GM23248 (cell line): Measurements from ENCODE around the gene TRIM43B. TPM values are rescaled to one million over a fixed set of nuclear protein-coding genes. Genes with fewer than 3 reads are reported as not detected.
"Not testable (repeated sequence)": the region's sequence is repeated elsewhere in the genome, so short reads cannot be mapped to it uniquely, and the experiment has no call there.

Source experiments
- DNase-seq: peaks from one replicate; pipeline ENCODE4 v3.0.0-alpha.2; 2015
- H2AFZ ChIP-seq: fragments of 200-600 bp; sonication (generic); 2 replicates; pipeline ENCODE4 v1.6.1; 2016; ENCODE audit warnings: antibody characterized with exemption
- H3F3A ChIP-seq: fragments of 200-600 bp; sonication (generic); 2 replicates; pipeline ENCODE4 v1.6.1; 2016; ENCODE audit warnings: mild to moderate bottlenecking, antibody characterized with exemption, mixed run types; ENCODE audit not compliant: insufficient read depth
- H3K27ac ChIP-seq: fragments of 200-600 bp; sonication (generic); 2 replicates; pipeline ENCODE4 v1.5.1; 2016; ENCODE audit warnings: mild to moderate bottlenecking
- H3K27me3 ChIP-seq: fragments of 200-600 bp; sonication (generic); replicated peaks from 2 replicates; pipeline ENCODE4 v1.6.1; 2016; ENCODE audit warnings: mild to moderate bottlenecking; ENCODE audit not compliant: insufficient read depth
- H3K36me3 ChIP-seq: fragments of 200-600 bp; sonication (generic); 2 replicates; pipeline ENCODE4 v1.6.1; 2016; ENCODE audit warnings: low read depth, mild to moderate bottlenecking
- H3K4me1 ChIP-seq: fragments of 200-600 bp; sonication (generic); 2 replicates; pipeline ENCODE4 v1.6.1; 2016; ENCODE audit warnings: mild to moderate bottlenecking; ENCODE audit not compliant: insufficient read depth
- H3K4me2 ChIP-seq: fragments of 200-600 bp; sonication (generic); one replicate; pipeline ENCODE4 v1.6.1; 2016; ENCODE audit warnings: mild to moderate bottlenecking; ENCODE audit not compliant: unreplicated experiment
- H3K4me3 ChIP-seq: fragments of 200-600 bp; sonication (generic); 2 replicates; pipeline ENCODE4 v1.5.1; 2016; ENCODE audit warnings: mild to moderate bottlenecking
- H3K79me2 ChIP-seq: fragments of 200-600 bp; sonication (generic); 2 replicates; pipeline ENCODE4 v1.6.1; 2016; ENCODE audit warnings: mild to moderate bottlenecking; ENCODE audit not compliant: insufficient read depth
- H3K9ac ChIP-seq: fragments of 200-600 bp; sonication (generic); 2 replicates; pipeline ENCODE4 v1.6.1; 2016; ENCODE audit warnings: mild to moderate bottlenecking
- H3K9me2 ChIP-seq: fragments of 200-600 bp; sonication (generic); 2 replicates; pipeline ENCODE4 v1.6.1; 2016; ENCODE audit warnings: mixed run types, mild to moderate bottlenecking, moderate library complexity; ENCODE audit not compliant: insufficient read depth
- H3K9me3 ChIP-seq: fragments of 200-600 bp; sonication (generic); one replicate; pipeline ENCODE4 v1.6.1; 2017; ENCODE audit warnings: low read depth
- H4K20me1 ChIP-seq: fragments of 200-600 bp; sonication (generic); 2 replicates; pipeline ENCODE4 v1.6.0; 2016; ENCODE audit not compliant: insufficient read depth
- EZH2 ChIP-seq: fragments of 200-600 bp; sonication (generic); IDR thresholded peaks from 2 replicates; pipeline ENCODE4 v1.6.1; 2018; ENCODE audit warnings: antibody characterized with exemption, mild to moderate bottlenecking; ENCODE audit not compliant: insufficient read depth, poor library complexity, severe bottlenecking
- EZH2phosphoT487 ChIP-seq: fragments of 200-600 bp; sonication (generic); IDR thresholded peaks from 2 replicates; pipeline ENCODE4 v1.6.1; 2018; ENCODE audit warnings: antibody characterized with exemption, moderate library complexity, mild to moderate bottlenecking, low read depth; ENCODE audit not compliant: insufficient read depth
- WGBS, 2 experiments: methylation state at CpG; one replicate each; pipeline ENCODE4 v1.1.6; 2015 to 2017; ENCODE audit warnings: low lambda C conversion rate in 2 of 2, low coverage in 1 of 2; ENCODE audit errors: missing lambda C conversion rate in 2 of 2; 5-methylcytosine and 5-hydroxymethylcytosine counted together
- in situ Hi-C: fragments of 300-500 bp; cut with MboI; formaldehyde crosslinking; loops from 2 replicates; pipeline ENCODE4 v1.15.0; 2020
- polyA plus RNA-seq: library from polyadenylated mRNA; unstranded; fragments of >200 nt; fragmentation: Nextera tagmentation; extraction: Ambion mirVana; gene quantifications from 2 replicates; pipeline ENCODE4 v1.2.1, GENCODE V29; 2016
- total RNA-seq: library from RNA; depleted of rRNA; stranded (reverse); fragments of >200 nt; shearing (Covaris generic); gene quantifications from 2 replicates; pipeline ENCODE4 v1.2.3, GENCODE V29; 2014; rRNA removed

Gene TRIM43B
- total RNA-seq (not detected in 2 replicates), polyA plus RNA-seq (not detected in 2 replicates)

DNA sequence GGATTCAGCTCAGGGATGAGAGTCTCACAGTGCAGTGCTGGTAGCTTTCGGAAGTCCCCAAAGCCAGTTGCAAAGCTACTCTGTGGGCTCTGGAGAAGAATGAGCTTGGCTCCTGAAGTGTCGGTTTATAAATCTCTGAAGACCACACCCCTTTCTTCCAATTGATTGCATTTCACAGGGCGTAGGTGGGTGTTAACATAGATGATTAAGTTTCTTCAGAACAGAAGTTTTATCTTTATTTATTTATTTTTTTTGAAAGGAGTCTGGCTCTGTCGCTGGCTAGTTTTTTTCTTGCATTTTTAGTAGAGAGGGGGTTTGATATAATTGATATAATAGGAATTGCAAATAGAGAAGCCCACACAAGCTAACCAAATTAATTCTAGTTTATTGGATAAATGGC, at the start of gene TRIM43B:
Gene TRIM43B (minus strand): TSS at position 101 of the 400 bp plus-strand sequence. CDS start 2,040 bp downstream, outside the sequence.
- H3K9me2 ChIP-seq, in situ Hi-C loops, H3K27me3 ChIP-seq, H3K9ac ChIP-seq, H2AFZ ChIP-seq, H3F3A ChIP-seq, H3K4me3 ChIP-seq, H3K36me3 ChIP-seq, DNase-seq, H3K4me2 ChIP-seq, H4K20me1 ChIP-seq, H3K27ac ChIP-seq, H3K79me2 ChIP-seq, H3K9me3 ChIP-seq, H3K4me1 ChIP-seq: not testable (repeated sequence)
- 100% methylated on average over 1 to 2 of the region's 4 CpGs for WGBS, 2 experiments

DNA sequence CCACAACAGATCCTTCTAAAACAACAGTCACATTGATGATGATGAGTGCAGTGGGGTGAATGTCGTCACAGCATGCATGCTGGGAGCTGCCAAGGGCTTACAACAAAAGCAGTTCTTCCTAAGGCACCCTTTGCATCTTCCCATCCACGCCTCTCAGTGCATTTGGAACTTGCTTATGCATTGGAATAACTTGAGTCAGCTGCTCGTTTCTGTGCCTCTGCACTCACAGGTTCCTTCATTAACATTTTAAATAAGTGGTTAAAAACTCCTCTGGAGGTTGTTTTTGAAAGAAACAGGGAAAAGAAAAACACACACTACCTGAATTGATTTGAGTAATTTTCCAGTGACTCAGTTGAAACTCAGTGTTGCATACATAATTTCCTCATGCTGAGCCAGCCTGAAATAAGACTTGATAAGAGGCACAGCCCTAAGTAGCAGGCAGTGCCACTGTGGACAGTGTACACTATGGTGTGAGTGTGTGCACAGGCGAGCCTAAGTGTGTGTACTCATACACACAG, 46.8 kb upstream of the TRIM43B start:
- in situ Hi-C loops, result no loop called here
- Histone ChIP-seq H3K9me2 (no peaks in the 10 kb centered on the region), H3K36me3 (no peaks in the 10 kb centered on the region), H3K27ac (peak overlapping the region; percentile 44), H3K4me2 (no peak overlapping the region), H2AFZ (no peak overlapping the region), H4K20me1 (0 out of 2 replicates have a peak, but pooled peaks cover 5% of the 10 kb centered on the region), H3K4me3 (no peak overlapping the region), H3K9ac (no peak overlapping the region), H3K9me3 (no peaks in the 10 kb centered on the region), H3K4me1 (peaks cover 28% of the 10 kb centered on the region), H3K79me2 (peaks cover 46% of the 10 kb centered on the region), H3K27me3 (no peaks in the 10 kb centered on the region), H3F3A (peaks cover 16% of the 10 kb centered on the region; the same call in 1 of the 2 replicates)
- 96 to 97% methylated on average over 4 of the region's 4 CpGs for WGBS, 2 experiments
- TF ChIP-seq EZH2phosphoT487 (no peak), EZH2 (no peak)
- peak; percentile 25 for DNase-seq

- 0 out of 2 replicates have a peak, but pooled peaks cover 5% of the 10 kb centered on the region for H4K20me1 ChIP-seq
- TF ChIP-seq EZH2phosphoT487, result no peak
- TF ChIP-seq EZH2, result no peak
- H3K9ac ChIP-seq, result no peak overlapping the region
- H3K36me3 ChIP-seq, result no peaks in the 10 kb centered on the region
- peak; percentile 90 for DNase-seq
- H3K9me3 ChIP-seq, result no peaks in the 10 kb centered on the region
- no peak overlapping the region for H2AFZ ChIP-seq
- peaks cover 16% of the 10 kb centered on the region; the same call in 1 of the 2 replicates for H3F3A ChIP-seq
- no peaks in the 10 kb centered on the region for H3K27me3 ChIP-seq
- in situ Hi-C loops, result no loop called here
- no peaks in the 10 kb centered on the region for H3K9me2 ChIP-seq
- H3K4me1 ChIP-seq, result peaks cover 28% of the 10 kb centered on the region
- 45 to 47% methylated on average over 8 to 9 of the region's 9 CpGs for WGBS, 2 experiments
- H3K27ac ChIP-seq, result peak overlapping the region; percentile 44
- no peak overlapping the region for H3K4me2 ChIP-seq
- peaks cover 46% of the 10 kb centered on the region for H3K79me2 ChIP-seq
- H3K4me3 ChIP-seq, result no peak overlapping the region
Measured at GRCh38 chr2:95530734-95531133, 46.2 kb upstream of the TRIM43B start.

DNA sequence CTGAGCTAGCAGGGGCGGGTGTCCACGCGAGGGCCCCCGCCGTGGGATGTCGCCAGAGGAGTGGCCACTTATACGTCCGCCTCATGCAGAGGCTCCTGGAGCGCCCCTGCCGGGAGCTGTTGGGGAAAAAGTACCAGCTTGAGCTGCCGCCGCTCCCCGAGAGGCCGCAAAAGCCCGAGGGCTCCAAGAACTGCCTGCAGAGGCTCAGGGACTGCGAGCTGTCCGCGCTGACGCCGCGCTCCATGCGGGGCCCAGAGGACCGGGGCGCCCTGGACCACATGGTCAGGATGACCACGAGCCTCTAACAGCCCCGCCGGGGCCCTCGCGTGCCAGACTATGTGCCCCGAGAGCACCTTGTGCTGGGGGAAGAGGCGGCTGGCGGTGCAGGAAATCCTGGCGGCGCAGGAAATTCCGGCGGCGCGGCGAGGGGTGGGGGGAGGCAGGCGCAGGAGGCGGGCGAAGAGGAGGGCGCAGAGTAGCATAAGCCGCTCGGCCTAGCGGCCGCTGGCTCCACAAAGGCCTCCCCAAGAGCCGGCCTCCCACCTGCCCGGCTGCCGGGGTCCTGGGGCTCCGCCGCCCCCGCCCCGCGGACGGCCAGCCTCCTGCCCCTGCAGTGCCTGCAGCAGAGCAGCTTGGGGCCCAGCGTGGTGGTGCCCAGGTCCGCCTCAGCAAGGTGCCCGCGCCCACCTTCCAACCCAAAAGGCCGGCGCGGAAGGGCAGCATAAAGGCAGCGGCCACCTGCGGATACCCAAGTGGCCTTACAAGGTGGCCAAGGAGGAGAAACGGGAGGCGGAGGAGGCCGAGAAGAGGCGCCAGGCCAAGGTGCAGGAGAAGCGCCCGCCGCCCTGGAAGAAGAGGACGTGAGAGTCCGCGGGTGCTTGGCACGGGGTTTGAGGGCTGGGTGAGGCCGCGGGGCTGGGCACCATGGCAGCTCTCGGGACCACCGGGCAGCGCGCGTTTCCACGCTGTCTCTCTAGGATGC, 42.1 kb upstream of the TRIM43B start:
- H3K27me3 ChIP-seq, result no peaks in the 10 kb centered on the region
- peaks cover 42% of the 10 kb centered on the region for H3K79me2 ChIP-seq
- 2 to 4% methylated on average over 79 to 80 of the region's 84 CpGs for WGBS, 2 experiments
- no peaks in the 10 kb centered on the region for H3K36me3 ChIP-seq
- in situ Hi-C loops, result no loop called here
- TF ChIP-seq EZH2, result no peak
- no peak for TF ChIP-seq EZH2phosphoT487
- DNase-seq, result peak; percentile 90
- H2AFZ ChIP-seq, result peak overlapping the region; percentile 96
- no peaks in the 10 kb centered on the region for H4K20me1 ChIP-seq
- H3K4me1 ChIP-seq, result peaks cover 28% of the 10 kb centered on the region
- H3K4me3 ChIP-seq, result peak overlapping the region; percentile 91
- peak overlapping the region; percentile 82 for H3K4me2 ChIP-seq
- H3K9ac ChIP-seq, result peak overlapping the region; percentile 83
- H3K9me2 ChIP-seq, result no peaks in the 10 kb centered on the region
- H3K9me3 ChIP-seq, result no peaks in the 10 kb centered on the region
- H3F3A ChIP-seq, result peaks cover 16% of the 10 kb centered on the region; the same call in 1 of the 2 replicates
- H3K27ac ChIP-seq, result peak overlapping the region; percentile 40
